GM12892 (cell line): Measurements from ENCODE around the gene RBBP5.

Experiments used
- POLR2A ChIP-seq: IDR thresholded peaks from 2 replicates; pipeline ENCODE4 v1.6.1; 2011; ENCODE audit warnings: low read depth, low read length, control low read depth
- TAF1 ChIP-seq: IDR thresholded peaks from 2 replicates; pipeline ENCODE4 v1.6.1; 2011; ENCODE audit warnings: low read depth, mild to moderate bottlenecking, control low read depth, low read length, borderline replicate concordance

DNA sequence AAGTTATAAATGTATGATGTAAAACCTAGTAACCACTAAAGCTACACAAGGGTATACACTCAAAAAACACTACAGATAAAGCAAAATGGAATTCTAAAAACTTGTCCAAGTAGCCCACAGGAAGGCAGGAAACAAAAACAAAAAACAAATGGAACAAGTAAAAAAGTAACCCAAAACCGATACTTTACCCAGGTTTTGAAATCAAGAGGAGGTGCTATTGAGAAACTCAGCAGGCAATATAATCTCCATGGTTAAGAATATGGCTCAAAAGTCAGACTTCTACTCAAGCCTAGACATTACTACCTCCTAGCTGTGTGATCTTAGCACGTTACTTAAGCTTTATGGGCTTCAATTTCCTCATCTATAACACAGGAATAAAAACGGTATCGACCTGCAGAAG lies 13.3 kb downstream of the RBBP5 start:
- TF ChIP-seq POLR2A: no peak
- no peak for TF ChIP-seq TAF1
